HepG2 (cell line): Measurements from ENCODE around the gene DAZAP1. TPM values are rescaled to one million over a fixed set of nuclear protein-coding genes. Genes with fewer than 3 reads are reported as not detected.

Experiments used
- GATAD2A ChIP-seq: IDR thresholded peaks from 2 replicates; pipeline ENCODE4 v1.6.1; 2016
- GTF3A ChIP-seq: sonication (generic); formaldehyde crosslinking; conservative IDR thresholded peaks from 2 replicates; pipeline ENCODE4 v1.4.0; 2020; ENCODE audit warnings: mild to moderate bottlenecking, missing genetic modification reagents
- HMG20B ChIP-seq: conservative IDR thresholded peaks from 2 replicates; pipeline ENCODE4 v1.6.1; 2016; ENCODE audit warnings: missing genetic modification reagents, missing compliant biosample characterization
- HNF4G ChIP-seq, 2 experiments: sonication (generic) in 1 of 2; formaldehyde crosslinking in 1 of 2; IDR thresholded peaks; 2 replicates each; pipeline versions ENCODE4 v1.4.0 to v1.6.1; 2011 to 2020; ENCODE audit warnings: borderline replicate concordance in 2 of 2, low read depth in 2 of 2, mild to moderate bottlenecking in 2 of 2, low read length in 1 of 2, missing genetic modification reagents in 1 of 2, moderate library complexity in 1 of 2
- POLR2G ChIP-seq: fragments of 200-400 bp; formaldehyde crosslinking; IDR thresholded peaks from 2 replicates; pipeline ENCODE4 v1.6.1; 2018; ENCODE audit warnings: mild to moderate bottlenecking, low read depth, low read length, moderate library complexity
- RAD21 ChIP-seq: fragments of 450-650 bp; formaldehyde crosslinking; IDR thresholded peaks from 2 replicates; pipeline ENCODE4 v1.5.0; 2020; ENCODE audit warnings: mild to moderate bottlenecking
- RFXANK ChIP-seq: IDR thresholded peaks from 2 replicates; pipeline ENCODE4 v1.6.1; 2016
- RFXAP ChIP-seq: sonication (generic); formaldehyde crosslinking; IDR thresholded peaks from 2 replicates; pipeline ENCODE4 v1.4.0; 2020; ENCODE audit warnings: missing genetic modification reagents, borderline replicate concordance
- SALL2 ChIP-seq: sonication (generic); formaldehyde crosslinking; IDR thresholded peaks from 2 replicates; pipeline ENCODE4 v1.8.1; 2023; ENCODE audit warnings: mild to moderate bottlenecking, missing genetic modification reagents, inconsistent platforms
- SP2 ChIP-seq: sonication (generic); formaldehyde crosslinking; IDR thresholded peaks from 2 replicates; pipeline ENCODE4 v1.5.1; 2020; ENCODE audit warnings: mild to moderate bottlenecking, missing genetic modification reagents
- SRY ChIP-seq: sonication (generic); formaldehyde crosslinking; IDR thresholded peaks from 2 replicates; pipeline ENCODE4 v1.8.0; 2022; ENCODE audit warnings: mild to moderate bottlenecking, missing genetic modification reagents
- TARDBP ChIP-seq: sonication (generic); formaldehyde crosslinking; IDR thresholded peaks from 2 replicates; pipeline ENCODE4 v1.8.0; 2022; ENCODE audit warnings: mild to moderate bottlenecking, missing genetic modification reagents
- TBX2 ChIP-seq: sonication (generic); formaldehyde crosslinking; IDR thresholded peaks from 2 replicates; pipeline ENCODE4 v1.5.0; 2020; ENCODE audit warnings: missing genetic modification reagents, mild to moderate bottlenecking, borderline replicate concordance
- TGIF2 ChIP-seq: IDR thresholded peaks from 2 replicates; pipeline ENCODE4 v1.6.1; 2016; ENCODE audit warnings: control low read depth, missing compliant biosample characterization
- ZBTB3 ChIP-seq: sonication (generic); formaldehyde crosslinking; IDR thresholded peaks from 2 replicates; pipeline ENCODE4 v1.4.0; 2020; ENCODE audit warnings: low read depth, mild to moderate bottlenecking, moderate library complexity, missing genetic modification reagents, borderline replicate concordance
- ZFAT ChIP-seq: sonication (generic); formaldehyde crosslinking; conservative IDR thresholded peaks from 2 replicates; pipeline ENCODE4 v1.8.1; 2023; ENCODE audit warnings: missing genetic modification reagents, inconsistent platforms
- ZNF180 ChIP-seq: sonication (generic); formaldehyde crosslinking; IDR thresholded peaks from 2 replicates; pipeline ENCODE4 v1.4.0; 2020; ENCODE audit warnings: low read depth, missing genetic modification reagents, borderline replicate concordance
- ZNF224 ChIP-seq: sonication (generic); formaldehyde crosslinking; IDR thresholded peaks from 2 replicates; pipeline ENCODE4 v1.5.0; 2020; ENCODE audit warnings: mild to moderate bottlenecking, missing genetic modification reagents
- ZNF335 ChIP-seq: sonication (generic); formaldehyde crosslinking; IDR thresholded peaks from 2 replicates; pipeline ENCODE4 v1.4.0; 2020; ENCODE audit warnings: missing genetic modification reagents
- ZNF605 ChIP-seq: sonication (generic); formaldehyde crosslinking; IDR thresholded peaks from 2 replicates; pipeline ENCODE4 v1.8.0; 2022; ENCODE audit warnings: mild to moderate bottlenecking, missing genetic modification reagents
- ZNF773 ChIP-seq: sonication (generic); formaldehyde crosslinking; IDR thresholded peaks from 2 replicates; pipeline ENCODE4 v1.4.0; 2020; ENCODE audit warnings: missing genetic modification reagents, borderline replicate concordance
- ZNF780A ChIP-seq: sonication (generic); formaldehyde crosslinking; IDR thresholded peaks from 2 replicates; pipeline ENCODE4 v1.8.0; 2022; ENCODE audit warnings: mild to moderate bottlenecking, missing genetic modification reagents, moderate library complexity
- polyA plus RNA-seq, 8 experiments: library from polyadenylated mRNA; depleted of rRNA in 3 of 8; stranded (reverse) in 7 of 8; unstranded in 1 of 8; fragments of >200 nt; fragmentation: Illumina TruSeq in 4 of 8; extraction: Trizol in 4 of 8; gene quantifications; 2 replicates each; pipeline versions ENCODE4 v1.2.1 to v1.2.3, GENCODE V29; 2011 to 2016; ENCODE audit warnings: low read depth in 4 of 8, missing spikeins in 1 of 8, mixed read lengths in 1 of 8; ENCODE audit not compliant: insufficient read depth in 1 of 8
- total RNA-seq, 5 experiments: library from RNA; depleted of rRNA; stranded (reverse); fragments of >200 nt; fragmentation: Illumina TruSeq; extraction: Trizol; gene quantifications; 2 replicates each; pipeline ENCODE4 v1.2.3, GENCODE V29; 2016; ENCODE audit warnings: low read depth in 1 of 5
- TF ChIP-seq, protein P1 (sequence below): sonication (generic); formaldehyde crosslinking; IDR thresholded peaks from 2 replicates; pipeline ENCODE4 v1.5.0; 2020; ENCODE audit warnings: missing genetic modification reagents, mild to moderate bottlenecking, borderline replicate concordance
- TF ChIP-seq, protein P2 (sequence below): sonication (generic); formaldehyde crosslinking; IDR thresholded peaks from 2 replicates; pipeline ENCODE4 v1.5.1; 2020; ENCODE audit warnings: mild to moderate bottlenecking, moderate library complexity, missing genetic modification reagents
- TF ChIP-seq, protein P3 (sequence below): sonication (generic); formaldehyde crosslinking; IDR thresholded peaks from 2 replicates; pipeline ENCODE4 v1.4.0; 2020; ENCODE audit warnings: missing genetic modification reagents, borderline replicate concordance

Gene DAZAP1
- total and polyA plus RNA-seq, 2 of the 13 experiments (the other 11 are each of a cell fraction or from before 2014, with no cell fraction given) = 63.3 to 79.2 TPM

DNA sequence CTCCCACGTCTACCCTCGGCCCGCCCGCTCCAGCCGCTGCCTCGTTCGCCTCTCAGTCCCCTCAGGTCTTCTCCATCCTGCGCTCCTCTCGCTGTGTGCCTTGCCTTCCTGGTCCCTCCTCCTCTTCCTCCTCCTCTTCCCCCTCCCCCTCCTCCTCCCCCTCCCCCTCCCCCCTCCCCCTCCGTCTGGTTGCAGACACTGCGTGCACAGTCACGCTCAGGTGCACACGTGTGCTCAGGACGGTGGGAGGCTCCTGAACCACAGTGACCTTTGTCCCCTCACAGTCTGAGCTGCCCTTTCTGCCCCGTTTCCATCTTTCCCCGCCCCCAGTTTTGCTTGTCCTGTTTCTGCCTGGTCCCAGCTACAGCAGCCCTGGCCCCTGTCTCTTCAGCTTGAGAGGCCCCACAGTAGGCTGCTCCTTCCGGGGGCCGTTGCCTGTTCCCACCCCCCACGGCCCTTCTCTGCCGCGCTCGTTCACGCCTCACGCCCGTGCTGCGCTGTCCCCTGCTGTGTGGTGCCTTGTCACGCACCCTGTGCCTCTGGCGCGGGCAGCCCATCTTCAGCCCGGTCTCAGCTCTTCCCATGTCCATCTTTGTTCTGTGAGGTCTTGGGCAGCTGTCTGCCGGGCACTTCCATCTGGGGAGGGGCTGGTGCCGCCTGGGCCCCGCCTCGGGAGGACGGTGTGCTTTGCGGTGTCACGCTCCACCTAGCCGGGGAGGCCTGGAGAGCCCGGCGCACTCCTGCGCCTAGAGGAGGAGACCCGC, 17.0 kb downstream of the DAZAP1 start (continued):
- TF ChIP-seq RFXANK (CRISPR knock-in tag) (no peak), ZNF224 (CRISPR knock-in tag) (0 out of 2 replicates have a peak, but pooled peaks have one; percentile 28), ZNF780A (CRISPR knock-in tag) (no peak), SP2 (CRISPR knock-in tag) (no peak), POLR2G (peak; percentile 47; the same call in 1 of the 2 replicates), TARDBP (CRISPR knock-in tag) (peak; percentile 60; the same call in 1 of the 2 replicates), ZNF180 (CRISPR knock-in tag) (no peak), ZNF335 (no peak), RFXAP (no peak), TGIF2 (no peak; the same call in 1 of the 2 replicates), ZBTB3 (CRISPR knock-in tag) (0 out of 2 replicates have a peak, but pooled peaks have one; percentile 61), HNF4G (IDR thresholded peaks at IDR 0.05; ENCODE audit: borderline replicate concordance, low read depth, low read length) (peak; percentile 93), HNF4G (CRISPR knock-in tag; IDR thresholded peaks at IDR 0.05; ENCODE audit: borderline replicate concordance, low read depth) (peak; percentile 91), GATAD2A (peak; percentile 52; the same call in 1 of the 2 replicates), RAD21 (CRISPR knock-in tag) (no peak), ZNF773 (CRISPR knock-in tag) (no peak), TBX2 (CRISPR knock-in tag) (0 out of 2 replicates have a peak, but pooled peaks have one; percentile 38), GTF3A (CRISPR knock-in tag) (0 out of 2 replicates have a peak, but pooled peaks have one; percentile 44), ZFAT (no peak), SRY (0 out of 2 replicates have a peak, but pooled peaks have one; percentile 70), HMG20B (no peak), ZNF605 (CRISPR knock-in tag) (no peak), SALL2 (CRISPR knock-in tag) (0 out of 2 replicates have a peak, but pooled peaks have one; percentile 38)
- TF ChIP-seq, protein P1, sequence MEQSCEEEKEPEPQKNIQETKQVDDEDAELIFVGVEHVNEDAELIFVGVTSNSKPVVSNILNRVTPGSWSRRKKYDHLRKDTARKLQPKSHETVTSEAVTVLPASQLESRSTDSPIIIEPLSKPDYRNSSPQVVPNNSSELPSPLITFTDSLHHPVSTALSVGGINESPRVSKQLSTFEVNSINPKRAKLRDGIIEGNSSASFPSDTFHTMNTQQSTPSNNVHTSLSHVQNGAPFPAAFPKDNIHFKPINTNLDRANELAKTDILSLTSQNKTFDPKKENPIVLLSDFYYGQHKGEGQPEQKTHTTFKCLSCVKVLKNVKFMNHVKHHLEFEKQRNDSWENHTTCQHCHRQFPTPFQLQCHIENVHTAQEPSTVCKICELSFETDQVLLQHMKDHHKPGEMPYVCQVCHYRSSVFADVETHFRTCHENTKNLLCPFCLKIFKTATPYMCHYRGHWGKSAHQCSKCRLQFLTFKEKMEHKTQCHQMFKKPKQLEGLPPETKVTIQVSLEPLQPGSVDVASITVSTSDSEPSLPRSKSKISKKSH (CRISPR knock-in tag) = no peak
- TF ChIP-seq, protein P2, sequence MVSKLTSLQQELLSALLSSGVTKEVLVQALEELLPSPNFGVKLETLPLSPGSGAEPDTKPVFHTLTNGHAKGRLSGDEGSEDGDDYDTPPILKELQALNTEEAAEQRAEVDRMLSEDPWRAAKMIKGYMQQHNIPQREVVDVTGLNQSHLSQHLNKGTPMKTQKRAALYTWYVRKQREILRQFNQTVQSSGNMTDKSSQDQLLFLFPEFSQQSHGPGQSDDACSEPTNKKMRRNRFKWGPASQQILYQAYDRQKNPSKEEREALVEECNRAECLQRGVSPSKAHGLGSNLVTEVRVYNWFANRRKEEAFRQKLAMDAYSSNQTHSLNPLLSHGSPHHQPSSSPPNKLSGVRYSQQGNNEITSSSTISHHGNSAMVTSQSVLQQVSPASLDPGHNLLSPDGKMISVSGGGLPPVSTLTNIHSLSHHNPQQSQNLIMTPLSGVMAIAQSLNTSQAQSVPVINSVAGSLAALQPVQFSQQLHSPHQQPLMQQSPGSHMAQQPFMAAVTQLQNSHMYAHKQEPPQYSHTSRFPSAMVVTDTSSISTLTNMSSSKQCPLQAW (CRISPR knock-in tag) = peak; percentile 77
- TF ChIP-seq, protein P3, sequence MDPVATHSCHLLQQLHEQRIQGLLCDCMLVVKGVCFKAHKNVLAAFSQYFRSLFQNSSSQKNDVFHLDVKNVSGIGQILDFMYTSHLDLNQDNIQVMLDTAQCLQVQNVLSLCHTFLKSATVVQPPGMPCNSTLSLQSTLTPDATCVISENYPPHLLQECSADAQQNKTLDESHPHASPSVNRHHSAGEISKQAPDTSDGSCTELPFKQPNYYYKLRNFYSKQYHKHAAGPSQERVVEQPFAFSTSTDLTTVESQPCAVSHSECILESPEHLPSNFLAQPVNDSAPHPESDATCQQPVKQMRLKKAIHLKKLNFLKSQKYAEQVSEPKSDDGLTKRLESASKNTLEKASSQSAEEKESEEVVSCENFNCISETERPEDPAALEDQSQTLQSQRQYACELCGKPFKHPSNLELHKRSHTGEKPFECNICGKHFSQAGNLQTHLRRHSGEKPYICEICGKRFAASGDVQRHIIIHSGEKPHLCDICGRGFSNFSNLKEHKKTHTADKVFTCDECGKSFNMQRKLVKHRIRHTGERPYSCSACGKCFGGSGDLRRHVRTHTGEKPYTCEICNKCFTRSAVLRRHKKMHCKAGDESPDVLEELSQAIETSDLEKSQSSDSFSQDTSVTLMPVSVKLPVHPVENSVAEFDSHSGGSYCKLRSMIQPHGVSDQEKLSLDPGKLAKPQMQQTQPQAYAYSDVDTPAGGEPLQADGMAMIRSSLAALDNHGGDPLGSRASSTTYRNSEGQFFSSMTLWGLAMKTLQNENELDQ (CRISPR knock-in tag) = no peak
